ENCODE data around the gene ZBTB5.

GRCh38 chr9:37442556-37442955, 22.7 kb downstream of the ZBTB5 start:
- TF ChIP-seq CTCF (IDR thresholded peaks at IDR 0.05; ENCODE audit: insufficient read depth, low read length, poor library complexity, severe bottlenecking) (no peak), EZH2phosphoT487 (conservative IDR thresholded peaks at IDR 0.05; ENCODE audit: low read length) (no peak)
